DMS 273 treated with DMSO at 0.1 percent for 48 hours (cell line): ENCODE measurements around the gene ARHGAP25.

ENCODE experiments used
- DNase-seq: peaks from one replicate; lab custom pipeline; 2025; lab: John Stamatoyannopoulos, UW

Gene ARHGAP25

DNA sequence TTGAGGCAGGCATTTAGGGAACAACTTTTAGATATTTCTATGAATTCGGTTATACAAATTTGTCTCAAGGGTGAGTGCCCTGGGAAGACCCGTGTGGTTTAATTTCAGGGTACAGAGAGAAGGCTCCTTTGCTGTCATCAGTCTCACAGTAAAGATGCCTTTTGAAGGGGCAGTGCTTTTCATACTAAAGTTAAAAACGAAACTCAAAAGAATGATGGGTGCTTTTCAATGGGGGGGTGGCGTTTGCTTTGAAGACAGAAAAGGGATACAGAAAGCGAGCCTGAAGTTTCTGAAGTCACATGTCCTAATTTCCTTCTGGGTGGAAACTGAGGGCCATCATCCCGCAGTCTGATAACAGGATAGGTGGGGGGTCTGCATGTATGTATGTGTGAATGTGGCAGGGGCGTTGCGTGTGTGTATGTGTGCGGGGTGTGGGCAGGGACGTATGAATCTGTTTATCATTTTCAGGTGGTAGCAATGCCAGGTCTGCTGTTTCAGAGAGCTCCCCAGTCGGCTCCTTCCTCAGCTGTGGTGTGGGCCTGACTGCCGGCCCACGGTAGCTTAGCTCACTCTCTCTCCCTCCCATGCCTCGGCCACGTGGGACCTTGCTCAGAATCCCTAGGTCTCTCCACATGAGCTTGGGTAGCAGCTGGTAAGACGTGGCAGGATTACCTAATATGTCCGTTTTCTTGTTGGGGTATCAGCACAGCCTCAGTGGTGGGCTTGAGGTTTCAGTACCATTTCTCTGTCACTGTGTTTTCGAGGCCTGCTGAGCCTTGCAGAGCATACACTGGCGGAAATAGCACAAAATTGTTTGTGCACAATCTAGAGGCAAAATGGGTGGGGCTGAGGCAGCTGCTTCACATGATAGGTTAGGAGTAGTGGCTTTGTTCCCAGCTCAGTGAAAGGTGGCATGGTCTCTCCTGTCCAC lies 32.7 kb downstream of the ARHGAP25 start:
- no peak for DNase-seq

DNA sequence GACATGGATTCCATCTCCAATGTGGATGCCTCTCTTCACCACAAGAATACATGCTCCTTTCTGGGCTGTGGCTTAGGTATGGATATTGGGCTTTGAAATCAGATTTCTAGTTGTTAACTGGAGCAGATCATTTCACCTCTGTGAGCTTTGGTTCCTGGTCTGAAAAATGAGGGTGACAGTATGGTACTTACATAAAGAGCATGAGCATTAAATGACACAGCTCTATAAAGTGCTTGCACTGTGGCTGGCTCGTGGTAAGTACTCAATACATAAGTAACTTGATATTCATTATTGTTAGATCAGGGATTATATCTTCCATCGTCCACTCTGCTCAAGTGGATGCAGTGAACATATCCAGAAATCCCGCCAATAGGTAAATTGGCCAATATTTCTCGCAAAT lies 33.4 kb downstream of the ARHGAP25 start:
- no peak for DNase-seq

DNA sequence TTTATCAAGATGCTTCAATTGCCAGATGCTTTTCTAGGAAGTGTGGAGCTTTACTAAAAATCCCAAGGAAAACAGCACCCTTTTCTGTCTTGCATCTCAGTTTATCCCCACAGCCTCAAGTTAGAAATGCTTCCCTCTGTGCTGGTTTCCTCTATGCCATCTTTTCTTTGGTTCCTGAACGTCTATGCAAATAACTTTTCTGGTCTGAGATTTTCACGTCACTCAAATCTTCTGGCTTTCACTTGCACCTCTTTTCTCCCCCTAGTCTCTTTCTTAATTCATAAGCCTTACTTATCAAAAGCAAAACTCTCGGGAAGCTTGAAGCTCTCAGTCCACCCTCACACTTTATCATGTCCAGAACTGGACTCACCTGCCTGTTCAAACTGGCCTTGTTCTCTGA lies 33.9 kb downstream of the ARHGAP25 start:
- no peak for DNase-seq

DNA sequence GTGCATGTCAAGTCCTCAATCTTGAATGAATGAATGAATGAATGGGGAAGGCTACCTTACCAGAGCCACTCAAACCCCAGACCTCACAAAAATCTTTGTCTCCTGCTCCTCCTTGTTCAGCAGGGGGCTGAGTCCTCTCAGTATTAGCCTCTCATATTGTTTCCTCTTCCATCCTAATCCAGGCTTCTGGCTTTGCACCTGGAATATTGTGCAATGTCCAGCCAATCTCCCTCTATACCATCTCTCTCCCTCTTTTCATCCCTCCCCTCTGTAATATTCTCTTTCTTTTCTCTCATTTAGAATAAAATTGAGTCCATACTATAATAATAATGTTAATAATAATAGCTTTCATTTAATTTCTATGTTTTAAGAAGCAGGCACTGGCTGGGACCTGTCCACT lies 34.3 kb downstream of the ARHGAP25 start:
- DNase-seq = no peak

DNA sequence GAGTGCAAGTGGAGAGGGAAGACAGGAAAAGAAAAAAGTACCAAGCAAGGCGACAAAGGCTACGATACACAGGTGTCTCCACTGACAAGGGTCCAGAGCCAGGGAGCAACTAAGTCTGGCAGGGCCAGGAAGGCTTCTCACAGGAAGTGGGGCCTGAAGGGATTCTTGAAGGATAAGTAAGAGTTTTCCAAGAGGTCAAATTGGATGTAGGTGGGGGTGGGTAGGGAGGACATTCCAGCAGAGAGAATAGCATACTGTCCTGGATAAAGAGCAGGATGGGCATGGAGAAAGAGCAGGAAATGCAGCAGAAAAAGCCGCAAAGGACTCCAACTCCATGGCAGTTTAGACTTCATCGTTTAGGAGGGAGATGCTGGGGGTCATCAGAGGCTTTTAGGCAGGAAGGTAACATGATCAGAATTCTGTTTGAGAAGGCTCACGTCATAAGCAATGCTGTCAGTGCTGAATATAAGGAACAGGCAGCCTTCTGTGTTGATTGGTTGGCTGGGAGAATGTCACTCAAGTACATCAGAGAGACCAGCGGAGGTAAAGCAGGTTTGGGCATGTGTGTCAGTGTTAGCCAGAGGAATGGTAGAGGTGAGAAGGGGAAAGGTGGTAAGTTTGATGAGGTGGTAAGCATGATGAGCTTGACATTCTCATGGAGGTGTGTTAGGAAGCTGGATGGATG lies 35.1 kb downstream of the ARHGAP25 start:
- no peak for DNase-seq

DNA sequence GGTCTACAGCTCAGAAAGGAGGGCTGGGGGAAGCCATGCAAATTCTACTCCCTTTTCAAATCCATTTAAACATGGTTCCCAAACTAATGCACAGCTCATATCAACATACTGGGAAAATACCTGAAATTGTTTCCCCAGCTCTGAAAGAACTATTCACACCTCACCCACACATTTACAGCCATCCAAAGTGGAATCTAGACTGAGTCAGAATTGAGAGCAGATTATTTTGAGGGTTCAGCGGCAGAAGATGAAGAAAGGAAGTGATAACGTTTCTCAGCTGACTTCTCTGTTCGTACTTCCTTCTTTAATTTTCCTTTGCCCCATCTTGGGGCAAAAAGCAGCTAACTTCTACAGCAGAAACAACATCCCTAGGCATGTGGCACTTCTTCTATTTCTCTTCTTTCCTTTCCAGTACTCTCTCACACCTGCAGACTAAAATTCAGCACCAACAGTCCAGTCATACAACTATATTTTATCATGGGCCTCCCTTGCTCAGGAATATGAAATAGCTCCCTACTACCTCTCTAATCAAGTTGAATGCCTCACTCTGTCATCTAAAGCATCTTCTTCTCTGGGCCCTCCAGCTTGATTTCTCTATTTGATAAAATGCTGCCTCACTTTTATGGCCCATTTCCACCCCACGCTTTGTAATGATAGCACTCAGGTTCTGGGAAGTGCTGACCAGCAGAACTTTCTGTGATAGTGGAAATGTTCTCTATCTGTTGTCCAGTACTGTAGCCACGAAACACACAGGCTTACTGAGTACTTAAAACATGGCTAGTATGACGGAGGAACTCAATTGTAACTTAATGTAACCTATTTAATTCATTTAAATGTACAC lies 35.9 kb downstream of the ARHGAP25 start:
- no peak for DNase-seq

DNA sequence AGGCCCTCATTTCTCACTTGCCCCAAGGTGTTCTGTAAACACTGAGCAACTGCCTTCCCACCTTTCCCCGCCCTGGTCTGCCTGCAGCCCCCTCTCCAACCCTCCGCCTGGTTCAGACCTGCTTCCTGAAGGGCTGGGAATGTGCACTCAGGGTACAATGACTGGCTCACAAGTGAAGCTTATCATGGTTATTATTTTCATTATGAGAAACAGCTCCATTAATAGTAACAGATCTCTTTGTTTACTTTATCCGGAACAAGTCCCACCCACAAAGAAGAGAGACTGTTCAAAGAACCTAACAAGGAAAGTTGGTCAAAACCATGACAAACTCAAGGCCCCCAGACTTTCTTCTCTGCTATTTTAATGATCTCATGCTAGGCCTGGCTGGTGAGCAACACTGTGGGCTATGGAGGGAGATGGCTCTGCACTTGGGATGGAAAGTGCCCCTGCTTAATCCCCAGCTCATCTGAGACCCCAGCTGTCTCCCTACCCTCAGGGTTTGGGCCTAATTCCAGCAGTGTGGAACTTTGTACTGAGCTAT lies 36.7 kb downstream of the ARHGAP25 start:
- no peak for DNase-seq

DNA sequence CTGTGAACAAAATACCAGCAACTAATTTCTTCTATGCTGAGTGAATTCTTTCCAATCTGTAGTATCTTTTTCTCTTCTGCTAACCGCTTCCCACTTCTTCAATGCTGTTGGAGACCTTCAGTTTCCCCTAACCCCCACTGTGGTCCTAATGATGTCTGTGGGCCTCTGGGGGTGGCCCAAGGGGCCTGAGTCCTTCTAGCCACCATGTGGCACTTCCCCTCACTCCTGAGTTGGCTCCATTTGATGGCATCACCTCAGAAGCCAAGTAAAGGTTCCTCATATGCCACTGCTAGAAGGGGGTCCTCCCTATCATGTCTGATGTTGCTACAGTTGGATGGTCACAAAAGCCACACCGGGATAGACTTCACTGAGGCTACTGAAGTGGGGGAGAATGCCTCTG lies 37.5 kb downstream of the ARHGAP25 start:
- DNase-seq = no peak

DNA sequence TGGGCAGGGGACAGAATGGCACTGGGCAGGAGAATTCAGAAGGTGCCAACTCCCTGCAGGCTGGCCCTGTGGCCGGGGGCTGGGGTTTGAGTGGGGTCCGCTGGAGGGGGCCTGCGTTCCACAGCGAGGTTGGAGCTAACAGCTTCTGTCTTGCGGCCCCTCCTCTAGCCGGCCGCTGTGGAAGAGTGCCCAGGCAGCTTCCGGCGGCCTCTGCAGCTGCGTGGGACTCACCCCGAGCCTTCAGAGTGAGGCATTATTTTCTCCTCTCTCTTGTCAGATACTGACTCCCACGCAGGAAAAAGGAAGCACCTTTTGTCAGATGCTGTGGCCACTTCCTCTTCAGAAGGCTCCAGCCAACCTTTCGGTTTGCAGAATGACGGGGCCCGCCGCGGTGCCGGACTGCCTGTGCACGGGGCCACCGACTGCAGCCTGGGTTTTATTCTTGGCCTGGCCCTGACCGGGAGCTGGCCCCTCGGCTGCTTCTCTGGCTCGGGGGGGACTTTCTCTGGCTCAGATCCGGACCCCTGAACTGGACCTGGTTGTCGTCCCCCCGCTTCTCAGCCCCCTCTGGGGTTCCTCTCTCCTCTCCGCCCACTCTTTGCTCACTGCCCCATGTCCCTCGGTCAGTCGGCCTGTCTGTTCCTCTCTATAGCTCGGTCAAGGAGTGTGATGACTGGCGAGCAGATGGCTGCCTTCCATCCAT lies 40.1 kb downstream of the ARHGAP25 start:
- DNase-seq = no peak

DNA sequence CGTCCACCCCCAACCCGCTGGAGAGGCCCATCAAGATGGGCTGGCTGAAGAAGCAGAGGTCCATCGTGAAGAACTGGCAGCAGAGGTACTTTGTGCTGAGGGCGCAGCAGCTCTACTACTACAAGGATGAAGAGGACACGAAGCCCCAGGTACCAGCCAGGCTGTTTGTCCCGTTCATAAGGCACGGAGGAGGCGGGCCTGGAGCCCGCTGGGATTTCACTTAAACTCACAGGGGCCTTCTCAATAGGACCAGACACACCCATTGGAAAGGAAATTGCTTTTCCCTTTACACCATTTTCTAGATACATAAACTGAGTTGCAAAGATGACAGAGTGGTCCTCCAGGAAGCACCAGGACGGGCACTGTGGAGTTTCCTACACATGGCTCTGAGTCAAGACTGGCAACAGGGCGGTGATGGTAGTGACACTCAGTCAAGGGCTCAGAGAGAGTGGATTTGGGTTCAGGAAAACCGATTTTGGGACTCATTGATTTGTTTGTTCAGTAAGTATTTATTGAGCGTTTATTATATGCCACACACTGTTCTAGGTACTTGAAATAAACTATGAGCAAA lies 40.7 kb downstream of the ARHGAP25 start:
- no peak for DNase-seq

DNA sequence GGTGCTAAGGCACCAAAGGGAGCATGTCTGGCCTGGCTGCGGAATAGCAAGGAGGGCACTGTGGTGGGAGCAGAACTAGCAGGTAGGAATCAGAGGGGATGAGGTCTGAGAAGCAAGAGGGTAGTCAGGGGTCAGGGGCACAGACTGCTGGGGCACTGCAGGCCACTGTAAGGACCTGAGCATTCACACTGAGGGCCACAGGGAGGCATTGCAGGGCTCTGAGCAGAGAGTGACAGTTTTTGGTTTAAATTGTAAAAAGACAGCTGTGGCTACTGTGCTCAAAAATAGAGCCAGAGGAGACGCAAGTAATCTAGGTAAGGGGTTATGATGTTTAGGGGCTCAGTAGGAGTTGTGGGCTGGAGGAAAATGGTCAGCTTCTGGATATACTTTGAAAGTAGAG lies 41.5 kb downstream of the ARHGAP25 start:
- DNase-seq = no peak

DNA sequence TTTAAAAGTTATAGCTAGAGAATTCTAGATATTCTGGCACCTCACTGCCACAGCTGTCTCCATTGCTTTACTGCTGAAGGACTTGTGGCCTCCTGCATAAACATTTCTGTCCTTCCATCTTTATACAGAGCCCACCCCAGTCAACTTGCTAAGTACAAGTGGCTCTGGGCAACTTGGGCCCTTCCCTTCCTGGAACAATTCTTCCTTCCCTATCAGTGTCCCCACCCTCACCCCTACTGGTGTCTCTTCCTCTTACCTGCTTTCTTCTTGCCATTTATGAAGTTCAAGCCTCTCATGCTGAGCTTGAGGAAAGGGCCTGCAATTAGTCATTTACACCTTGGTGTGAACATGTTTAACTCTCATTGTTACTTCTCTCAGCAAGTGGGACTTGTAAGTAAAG lies 45.0 kb downstream of the ARHGAP25 start:
- no peak for DNase-seq

DNA sequence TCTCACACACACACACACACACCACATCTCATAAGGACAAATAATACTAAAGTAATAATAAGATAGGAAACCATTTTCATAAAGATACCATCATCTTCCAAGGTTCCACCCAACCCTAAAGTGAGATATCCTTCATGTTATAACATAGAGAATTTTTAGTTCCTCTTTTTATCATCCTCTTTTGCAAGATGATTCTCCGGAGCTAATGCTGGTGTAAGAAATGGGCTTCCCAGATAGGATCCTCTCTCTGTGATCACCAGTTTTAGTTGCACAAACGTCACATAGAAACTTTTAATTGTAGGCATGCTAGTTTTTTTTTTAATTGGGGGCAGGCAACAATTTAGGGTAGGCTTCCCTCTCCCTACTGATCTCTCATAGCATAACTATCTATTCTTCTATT lies 49.6 kb downstream of the ARHGAP25 start:
- no peak for DNase-seq

DNA sequence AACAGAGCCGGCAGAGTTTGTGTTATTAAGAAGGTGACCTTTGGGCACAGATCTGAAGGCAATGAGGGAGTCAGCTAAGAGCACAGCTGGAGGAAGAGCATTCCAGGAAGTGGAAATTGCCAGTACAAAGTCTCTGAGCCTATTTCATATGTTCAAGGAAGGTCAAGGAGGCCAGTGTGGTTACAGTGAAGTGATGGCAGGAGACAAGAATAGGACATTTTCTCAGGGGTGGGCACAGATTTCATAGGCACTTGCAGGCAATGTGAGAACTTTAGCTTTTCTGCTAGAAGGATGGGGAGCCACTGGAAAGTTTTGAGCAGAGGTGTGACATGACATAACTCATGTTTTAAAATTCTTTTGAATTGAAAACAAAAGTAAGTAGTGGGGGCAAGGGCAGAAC lies 50.3 kb downstream of the ARHGAP25 start:
- DNase-seq = no peak

DNA sequence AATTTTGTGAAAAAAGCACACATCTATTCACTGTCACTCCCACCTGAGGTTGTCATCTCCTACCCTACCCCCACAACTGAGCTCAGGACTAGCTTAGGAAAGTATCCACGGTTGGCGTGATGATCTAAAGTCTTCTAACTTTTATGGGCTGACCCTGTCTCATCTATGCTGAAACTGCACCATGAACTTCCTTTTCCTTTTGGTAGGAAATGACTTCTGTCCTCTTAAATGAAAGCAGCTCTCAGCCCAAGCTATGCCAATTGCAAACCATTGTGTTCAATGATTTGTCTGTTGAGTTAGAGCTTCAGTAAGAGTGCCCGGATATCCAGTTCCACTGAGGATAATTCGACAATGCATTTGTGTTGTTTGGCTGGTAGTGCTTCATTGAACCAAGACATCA lies 52.7 kb downstream of the ARHGAP25 start:
- DNase-seq = no peak

DNA sequence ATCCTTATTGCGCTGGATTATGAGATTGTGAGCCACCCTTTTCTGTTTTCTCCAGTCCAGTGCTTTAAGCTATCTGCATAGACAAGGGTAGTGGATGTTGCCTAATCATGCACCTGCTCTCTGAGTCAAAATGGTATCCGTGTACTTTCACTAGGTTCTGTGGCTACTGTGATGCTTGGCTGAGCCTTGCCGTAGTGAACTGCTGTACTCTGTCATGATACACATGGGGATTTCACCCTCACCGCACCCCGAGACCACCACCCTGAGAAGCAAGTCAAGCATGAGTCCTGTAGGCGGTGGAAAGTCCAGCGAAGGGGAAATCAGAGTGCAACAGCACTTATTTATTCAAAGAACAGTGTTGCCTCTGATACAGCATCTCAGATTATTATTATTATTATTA lies 55.0 kb downstream of the ARHGAP25 start:
- DNase-seq = no peak

DNA sequence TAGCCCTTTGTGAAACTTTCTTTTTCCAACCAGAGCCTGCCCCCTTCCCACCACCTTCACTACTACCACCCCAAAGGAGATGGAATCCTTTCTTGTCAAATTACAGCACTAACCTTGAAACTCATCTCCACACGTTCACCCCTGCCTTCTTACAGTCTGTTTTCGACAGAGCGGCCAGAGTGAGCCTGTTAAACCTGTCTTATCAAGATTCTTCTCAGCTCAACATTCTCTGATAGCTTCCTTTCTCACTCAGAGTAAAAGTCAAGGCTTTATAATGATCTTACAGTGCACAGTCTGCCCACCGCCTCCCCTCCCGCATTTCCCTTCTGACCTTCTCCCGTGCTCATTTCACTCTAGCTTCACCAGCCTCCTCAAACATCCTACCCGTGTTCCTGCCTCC lies 56.0 kb downstream of the ARHGAP25 start:
- DNase-seq = no peak

DNA sequence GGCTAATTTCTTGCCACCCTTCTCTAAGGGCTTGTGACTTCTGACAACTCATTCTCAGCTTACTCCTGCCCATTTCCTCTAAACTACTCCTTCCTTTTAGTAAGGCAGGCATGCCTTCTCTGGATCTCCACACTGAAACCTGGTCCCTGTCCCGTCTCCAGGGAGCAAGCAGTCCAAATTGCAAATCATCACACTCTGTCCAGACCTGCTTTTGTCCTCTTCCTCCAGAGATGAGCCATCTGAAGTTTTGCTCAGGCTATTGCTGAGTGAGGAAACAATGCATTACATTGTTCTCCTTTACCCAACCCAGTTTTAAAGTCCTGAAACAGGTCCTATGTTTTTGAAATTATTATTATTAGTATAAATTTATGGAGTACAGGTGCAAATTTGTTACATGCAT lies 57.3 kb downstream of the ARHGAP25 start:
- DNase-seq = no peak

DNA sequence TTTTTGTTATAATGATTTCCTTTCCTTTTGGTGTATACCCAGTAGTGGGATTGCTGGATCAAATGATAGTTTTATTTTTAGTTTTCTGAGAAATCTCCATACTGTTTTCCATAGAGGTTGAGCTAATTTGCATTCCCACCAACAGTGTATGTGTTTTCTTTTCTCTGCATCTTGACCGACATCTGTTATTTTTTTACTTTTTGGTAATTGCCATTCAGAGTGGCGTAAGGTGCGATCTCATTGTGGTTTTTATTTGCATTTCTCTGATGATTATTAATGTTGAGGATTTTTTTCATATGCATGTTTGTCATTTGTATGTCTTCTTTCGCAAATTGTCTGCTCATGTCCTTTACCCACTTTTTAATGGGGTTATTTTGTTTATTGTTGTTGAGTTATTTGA lies 58.1 kb downstream of the ARHGAP25 start:
- no peak for DNase-seq

DNA sequence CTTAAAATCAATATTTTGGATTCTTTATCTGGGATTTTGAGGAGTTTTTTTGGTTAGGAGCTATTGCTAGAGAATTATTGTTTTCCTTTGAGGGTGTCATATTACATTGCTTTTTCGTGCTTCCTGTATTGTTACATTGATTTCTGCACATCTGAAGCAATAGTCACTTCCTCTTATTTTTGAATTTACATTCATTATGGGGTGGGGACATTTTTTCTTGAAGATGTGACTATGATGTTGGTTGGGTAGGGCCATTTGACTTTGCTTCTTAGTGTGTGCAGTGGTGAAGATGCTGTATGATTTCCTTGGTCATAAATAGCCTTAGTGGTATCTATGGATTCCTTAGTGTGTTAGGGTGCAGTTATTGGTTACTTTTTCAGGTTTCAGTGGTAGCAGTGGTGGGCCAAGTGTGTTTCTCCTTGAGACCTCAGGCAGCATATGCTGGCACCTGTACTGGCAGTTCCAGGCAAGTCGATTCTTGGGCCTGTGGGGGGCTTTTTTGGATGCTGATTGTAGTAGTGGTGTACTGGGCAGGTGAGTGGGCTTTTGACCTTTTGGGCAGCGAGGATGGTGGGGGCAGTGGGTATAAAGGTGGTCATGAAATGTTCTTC lies 61.8 kb downstream of the ARHGAP25 start:
- no peak for DNase-seq

DNA sequence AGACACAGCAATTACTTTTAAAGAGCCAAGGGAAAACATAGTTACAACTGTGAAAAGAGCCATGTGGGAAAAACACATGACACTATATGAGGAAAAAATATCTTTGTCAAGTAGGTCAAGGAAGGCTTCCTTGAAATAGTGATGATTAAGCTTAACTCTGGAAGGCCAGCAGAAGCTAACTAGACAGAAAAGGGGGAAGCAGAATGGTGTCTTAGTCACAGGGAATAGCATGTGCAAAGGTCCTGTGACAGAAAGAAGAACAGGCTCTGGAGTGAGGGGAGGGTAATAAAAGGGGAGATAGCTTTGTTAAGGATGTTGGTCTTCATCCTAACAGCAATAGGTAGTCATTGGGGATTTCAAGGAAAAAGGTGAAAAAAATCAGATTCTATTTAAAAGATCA lies 64.0 kb downstream of the ARHGAP25 start:
- DNase-seq = no peak
